ENCODE results near the gene NAA35. TPM values are rescaled to one million over a fixed set of nuclear protein-coding genes. Genes with fewer than 3 reads are reported as not detected.

NAA35 gene
- total RNA-seq, 1 experiment from 2014 or later, result 33.6 TPM

DNA sequence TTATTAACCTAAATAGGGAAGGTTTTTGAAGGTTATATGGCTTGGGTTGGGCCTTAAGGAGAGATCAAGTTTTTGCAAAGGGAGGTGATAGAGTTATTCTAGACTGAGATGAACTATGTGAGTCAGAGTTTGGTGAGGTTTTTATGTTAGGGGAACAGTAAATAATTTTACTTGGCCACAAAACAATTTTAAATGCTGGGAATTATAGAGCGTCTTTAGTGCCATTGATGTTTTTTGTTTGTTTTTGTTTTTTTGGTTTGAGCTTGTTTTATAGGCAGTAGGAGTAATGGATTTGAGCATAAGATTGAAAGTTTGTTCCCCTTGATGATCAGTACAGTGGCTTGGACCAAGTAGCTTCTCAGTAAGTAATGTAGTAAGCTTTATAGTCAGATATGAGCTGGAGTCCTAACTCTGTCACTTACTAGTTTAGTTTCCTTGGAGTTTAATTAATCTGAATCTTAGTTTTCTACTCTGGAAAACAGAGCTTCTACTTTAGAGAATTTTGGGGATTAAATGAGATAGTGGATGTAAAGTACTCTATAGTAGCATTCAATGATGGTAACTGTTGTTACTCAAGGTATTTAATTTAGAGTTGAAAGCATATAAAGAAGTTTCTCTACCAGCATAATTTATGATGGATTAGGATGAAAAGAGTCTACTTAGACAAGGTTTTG lies 2.9 kb downstream of the NAA35 start:
- Histone ChIP-seq H3K4me2 (peak overlapping the region; percentile 100; the same call in 1 of the 2 replicates), H3K4me1 (replicated peaks; ENCODE audit: insufficient read depth) (peaks cover 12% of the 10 kb centered on the region), H3K4me3 (no peak overlapping the region), H2AFZ (no peak overlapping the region), H3K9me3 (ENCODE audit: insufficient read depth, low read depth) (no peaks in the 10 kb centered on the region), H3K79me2 (ENCODE audit: low read depth) (peaks cover 78% of the 10 kb centered on the region), H3K27ac (0 out of 2 replicates have a peak overlapping the region, but pooled peaks have one; percentile 10), H3K36me3 (ENCODE audit: low read depth) (peaks cover 46% of the 10 kb centered on the region), H4K20me1 (ENCODE audit: insufficient read depth) (peaks cover 10% of the 10 kb centered on the region; the same call in 1 of the 2 replicates), H3K27me3 (ENCODE audit: insufficient read depth, low read depth) (no peaks in the 10 kb centered on the region), H3F3A (ENCODE audit: insufficient read depth, low read depth) (no peaks in the 10 kb centered on the region), H3K9me2 (ENCODE audit: insufficient read depth) (no peaks in the 10 kb centered on the region)
- POLR2A ChIA-PET (ENCODE audit: unreplicated experiment), result no interaction called here
- TF ChIP-seq CTCF (conservative IDR thresholded peaks at IDR 0.05), result no peak
- TF ChIP-seq EZH2 (IDR thresholded peaks at IDR 0.05; ENCODE audit: low read depth), result no peak
- intact Hi-C loops (cut with micrococcal nuclease; ENCODE audit: unreplicated experiment), result no loop called here
- DNase-seq, result no peak
- BruUV-seq (replicated peaks), result no TSS peak
- CTCF ChIA-PET, result interaction anchor here (0.6 kb wide), 1 partner anchor 61 kb away, joined by 3 read pairs; no protein-coding TSS in a partner anchor

DNA sequence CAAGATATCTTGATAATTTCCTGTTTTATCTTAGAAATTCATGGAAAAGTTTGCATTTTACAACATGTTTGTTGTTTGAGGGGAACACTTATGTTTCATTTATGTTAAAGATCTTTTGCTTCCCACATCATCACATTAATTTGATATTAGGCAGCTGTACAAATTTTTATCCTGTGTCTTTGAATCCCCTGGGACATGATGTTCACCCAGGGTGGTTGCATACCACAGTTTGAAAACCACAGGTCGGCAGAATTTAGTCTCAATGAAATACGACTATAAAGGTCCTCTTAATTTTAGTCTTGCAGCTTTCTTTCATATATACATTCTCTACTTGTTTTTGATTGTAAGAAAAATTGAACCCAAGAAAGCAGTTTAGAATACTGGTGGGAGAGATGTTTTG lies 3.7 kb downstream of the NAA35 start:
- CTCF ChIA-PET, result no interaction called here
- POLR2A ChIA-PET (ENCODE audit: unreplicated experiment), result no interaction called here
- no peaks in the 10 kb centered on the region for H3K27me3 ChIP-seq (ENCODE audit: insufficient read depth, low read depth)
- intact Hi-C loops (cut with micrococcal nuclease; ENCODE audit: unreplicated experiment), result no loop called here
- peaks cover 10% of the 10 kb centered on the region; the same call in 1 of the 2 replicates for H4K20me1 ChIP-seq (ENCODE audit: insufficient read depth)
- H3K36me3 ChIP-seq (ENCODE audit: low read depth), result peaks cover 51% of the 10 kb centered on the region
- peaks cover 12% of the 10 kb centered on the region for H3K4me1 ChIP-seq (replicated peaks; ENCODE audit: insufficient read depth)
- no peak overlapping the region for H3K4me3 ChIP-seq
- H3K79me2 ChIP-seq (ENCODE audit: low read depth), result peaks cover 85% of the 10 kb centered on the region
- no peak overlapping the region for H3K27ac ChIP-seq
- H2AFZ ChIP-seq, result no peak overlapping the region
- TF ChIP-seq CTCF (conservative IDR thresholded peaks at IDR 0.05) (no peak), EZH2 (IDR thresholded peaks at IDR 0.05; ENCODE audit: low read depth) (no peak)
- no TSS peak for BruUV-seq (replicated peaks)
- no peak for DNase-seq
- H3K9me2 ChIP-seq (ENCODE audit: insufficient read depth), result no peaks in the 10 kb centered on the region
- no peaks in the 10 kb centered on the region for H3F3A ChIP-seq (ENCODE audit: insufficient read depth, low read depth)
- no peak overlapping the region for H3K4me2 ChIP-seq
- no peaks in the 10 kb centered on the region for H3K9me3 ChIP-seq (ENCODE audit: insufficient read depth, low read depth)

- TF ChIP-seq EZH2 (IDR thresholded peaks at IDR 0.05; ENCODE audit: low read depth), result no peak
- no peak overlapping the region for H3K4me2 ChIP-seq
- H3K27me3 ChIP-seq (ENCODE audit: insufficient read depth, low read depth), result no peaks in the 10 kb centered on the region
- ChIA-PET CTCF (no interaction called here), POLR2A (ENCODE audit: unreplicated experiment) (no interaction called here)
- no peak overlapping the region for H2AFZ ChIP-seq
- peaks cover 44% of the 10 kb centered on the region for H3K36me3 ChIP-seq (ENCODE audit: low read depth)
- no peaks in the 10 kb centered on the region for H3K9me3 ChIP-seq (ENCODE audit: insufficient read depth, low read depth)
- H4K20me1 ChIP-seq (ENCODE audit: insufficient read depth), result peaks cover 26% of the 10 kb centered on the region
- intact Hi-C loops (cut with micrococcal nuclease; ENCODE audit: unreplicated experiment), result no loop called here
- no TSS peak for BruUV-seq (replicated peaks)
- no peak overlapping the region for H3K27ac ChIP-seq
- H3K79me2 ChIP-seq (ENCODE audit: low read depth), result peaks cover 98% of the 10 kb centered on the region
- no peaks in the 10 kb centered on the region for H3F3A ChIP-seq (ENCODE audit: insufficient read depth, low read depth)
- H3K9me2 ChIP-seq (ENCODE audit: insufficient read depth), result no peaks in the 10 kb centered on the region
- H3K4me3 ChIP-seq, result no peak overlapping the region
- no peak for DNase-seq
- no peaks in the 10 kb centered on the region; the same call in 1 of the 2 replicates for H3K4me1 ChIP-seq (replicated peaks; ENCODE audit: insufficient read depth)
These were observed 8.8 kb downstream of the NAA35 start for GRCh38 chr9:85949586-85950335.
